ENCODE data around the gene PRMT5. TPM values are rescaled to one million over a fixed set of nuclear protein-coding genes. Genes with fewer than 3 reads are reported as not detected.

The PRMT5 gene
- total RNA-seq, 1 experiment from 2014 or later, result 107 TPM

- no TSS peak for BruUV-seq (replicated peaks)
Observed at GRCh38 chr14:22895402-22895801, 33.8 kb downstream of the PRMT5 start.

DNA sequence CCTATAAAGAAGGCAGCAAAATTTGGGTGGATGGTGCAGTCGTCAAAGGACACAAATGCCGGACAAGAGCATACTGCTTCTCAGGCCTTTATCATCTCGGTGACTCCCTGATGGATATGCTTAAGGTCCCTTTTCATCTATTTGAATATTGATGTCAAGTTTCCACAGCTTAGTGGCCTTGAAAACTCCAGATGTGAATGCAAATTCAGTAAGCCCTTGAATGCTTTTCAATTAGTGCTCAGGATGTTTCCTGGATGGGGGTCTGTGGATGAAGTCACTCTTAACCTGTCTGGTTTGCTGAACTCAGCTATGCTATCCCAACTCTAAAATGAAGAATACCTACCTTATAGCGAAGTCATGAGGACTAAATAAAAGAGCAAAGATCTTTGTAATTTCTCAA lies 35.5 kb downstream of the PRMT5 start:
- H3K9me3 ChIP-seq, result no peaks in the 10 kb centered on the region
- Mint-ChIP-seq H3K4me1 (ENCODE audit: low read depth, unreplicated experiment) (no peaks in the 10 kb centered on the region), H3K27ac (ENCODE audit: unreplicated experiment) (no peak overlapping the region), H3K27me3 (ENCODE audit: insufficient read depth, unreplicated experiment) (no peaks in the 10 kb centered on the region), H3K9me3 (ENCODE audit: unreplicated experiment) (no peaks in the 10 kb centered on the region), H3K36me3 (ENCODE audit: insufficient read depth, unreplicated experiment) (no peaks in the 10 kb centered on the region), H3K4me3 (ENCODE audit: unreplicated experiment) (no peak overlapping the region)
- intact Hi-C loops (cut with micrococcal nuclease; ENCODE audit: unreplicated experiment), result no loop called here
- no peak for TF ChIP-seq CTCF (IDR thresholded peaks at IDR 0.05; ENCODE audit: insufficient read depth in 1 of 2, low read depth in 1 of 2, low read length in 1 of 2, severe bottlenecking in 1 of 2, unreplicated experiment in 1 of 2)
- H3K36me3 ChIP-seq (ENCODE audit: control insufficient read depth, insufficient read depth, low read length), result peaks cover 1% of the 10 kb centered on the region
- H3K4me3 ChIP-seq (ENCODE audit: low read depth, low read length), result no peak overlapping the region
- DNase-seq, result no peak
- BruUV-seq (replicated peaks), result no TSS peak
- H3K27me3 ChIP-seq (replicated peaks; ENCODE audit: control insufficient read depth, insufficient read depth, low read length), result no peaks in the 10 kb centered on the region
- ChIA-PET CTCF (no interaction called here), POLR2A (no interaction called here)
- 0 out of 2 replicates have a peak, but pooled peaks cover 7% of the 10 kb centered on the region for H3K4me1 ChIP-seq

More at GRCh38 chr14:22895402-22895801, 33.8 kb downstream of the PRMT5 start:
- Mint-ChIP-seq H3K4me3 (ENCODE audit: unreplicated experiment) (no peak overlapping the region), H3K36me3 (ENCODE audit: insufficient read depth, unreplicated experiment) (no peaks in the 10 kb centered on the region), H3K27me3 (ENCODE audit: insufficient read depth, unreplicated experiment) (no peaks in the 10 kb centered on the region), H3K4me1 (ENCODE audit: low read depth, unreplicated experiment) (no peaks in the 10 kb centered on the region), H3K27ac (ENCODE audit: unreplicated experiment) (no peak overlapping the region), H3K9me3 (ENCODE audit: unreplicated experiment) (no peaks in the 10 kb centered on the region)
- intact Hi-C loops (cut with micrococcal nuclease; ENCODE audit: unreplicated experiment), result no loop called here
- no peak for TF ChIP-seq CTCF (IDR thresholded peaks at IDR 0.05; ENCODE audit: insufficient read depth in 1 of 2, low read depth in 1 of 2, low read length in 1 of 2, severe bottlenecking in 1 of 2, unreplicated experiment in 1 of 2)
- H3K4me1 ChIP-seq, result 0 out of 2 replicates have a peak, but pooled peaks cover 7% of the 10 kb centered on the region
- H3K36me3 ChIP-seq (ENCODE audit: control insufficient read depth, insufficient read depth, low read length), result peaks cover 2% of the 10 kb centered on the region
- POLR2A ChIA-PET, result no interaction called here
- no peak overlapping the region for H3K4me3 ChIP-seq (ENCODE audit: low read depth, low read length)
- no peaks in the 10 kb centered on the region for H3K27me3 ChIP-seq (replicated peaks; ENCODE audit: control insufficient read depth, insufficient read depth, low read length)
- CTCF ChIA-PET, result no interaction called here
- no peak for DNase-seq
- H3K9me3 ChIP-seq, result no peaks in the 10 kb centered on the region

GRCh38 chr14:22892488-22892887 lies 36.7 kb downstream of the PRMT5 start:
- no peak for TF ChIP-seq CTCF (IDR thresholded peaks at IDR 0.05; ENCODE audit: insufficient read depth in 1 of 2, low read depth in 1 of 2, low read length in 1 of 2, severe bottlenecking in 1 of 2, unreplicated experiment in 1 of 2)
- H3K4me3 Mint-ChIP-seq (ENCODE audit: unreplicated experiment), result no peak overlapping the region
- no peak for DNase-seq
- no peaks in the 10 kb centered on the region for H3K9me3 Mint-ChIP-seq (ENCODE audit: unreplicated experiment)
- no peaks in the 10 kb centered on the region for H3K9me3 ChIP-seq
- ChIA-PET POLR2A (no interaction called here), CTCF (interaction anchor here (1.2 kb wide), 1 partner anchor 10 kb away, joined by 6 read pairs; the partner anchor contains the start of gene REM2)
- no peaks in the 10 kb centered on the region for H3K4me1 Mint-ChIP-seq (ENCODE audit: low read depth, unreplicated experiment)
- H3K27me3 ChIP-seq (replicated peaks; ENCODE audit: control insufficient read depth, insufficient read depth, low read length), result no peaks in the 10 kb centered on the region
- H3K4me3 ChIP-seq (ENCODE audit: low read depth, low read length), result no peak overlapping the region
- 0 out of 2 replicates have a peak, but pooled peaks cover 2% of the 10 kb centered on the region for H3K4me1 ChIP-seq
- intact Hi-C loops (cut with micrococcal nuclease; ENCODE audit: unreplicated experiment), result no loop called here
- H3K27me3 Mint-ChIP-seq (ENCODE audit: insufficient read depth, unreplicated experiment), result no peaks in the 10 kb centered on the region
- no peaks in the 10 kb centered on the region for H3K36me3 Mint-ChIP-seq (ENCODE audit: insufficient read depth, unreplicated experiment)
- no peaks in the 10 kb centered on the region for H3K36me3 ChIP-seq (ENCODE audit: control insufficient read depth, insufficient read depth, low read length)
- no TSS peak for BruUV-seq (replicated peaks)
- no peak overlapping the region for H3K27ac Mint-ChIP-seq (ENCODE audit: unreplicated experiment)

Data from Caco-2 (cell line).